SHP77 treated with DMSO at 0.1 percent for 48 hours (cell line): Measurements from ENCODE around the gene NMT2.

Experiments used
- DNase-seq: peaks from one replicate; lab custom pipeline; 2025; lab: John Stamatoyannopoulos, UW

NMT2 gene

GRCh38 chr10:15181576-15182156 lies 13.2 kb upstream of the NMT2 start:
- DNase-seq, result no peak

GRCh38 chr10:15180736-15181135 lies 12.2 kb upstream of the NMT2 start:
- DNase-seq, result no peak

DNA sequence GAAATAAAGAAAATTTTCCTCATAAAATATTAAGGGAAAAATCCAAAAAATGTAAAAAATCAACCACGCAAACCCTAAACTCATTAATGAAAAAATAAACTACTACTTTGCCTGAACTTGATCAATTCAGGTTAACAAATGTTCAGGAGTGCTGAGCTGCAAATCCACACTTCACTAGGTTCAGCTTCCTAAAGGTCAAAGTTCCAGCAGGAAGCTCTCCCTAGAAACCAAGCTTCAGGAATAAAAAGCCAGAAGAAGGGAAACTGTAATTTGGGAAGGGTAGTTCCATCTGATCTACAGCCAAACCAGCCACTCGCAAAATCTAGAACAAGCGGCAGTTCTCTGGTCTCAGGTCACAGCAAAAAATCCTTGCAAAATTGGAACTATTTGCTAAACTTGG lies 7.8 kb upstream of the NMT2 start:
- no peak for DNase-seq

DNA sequence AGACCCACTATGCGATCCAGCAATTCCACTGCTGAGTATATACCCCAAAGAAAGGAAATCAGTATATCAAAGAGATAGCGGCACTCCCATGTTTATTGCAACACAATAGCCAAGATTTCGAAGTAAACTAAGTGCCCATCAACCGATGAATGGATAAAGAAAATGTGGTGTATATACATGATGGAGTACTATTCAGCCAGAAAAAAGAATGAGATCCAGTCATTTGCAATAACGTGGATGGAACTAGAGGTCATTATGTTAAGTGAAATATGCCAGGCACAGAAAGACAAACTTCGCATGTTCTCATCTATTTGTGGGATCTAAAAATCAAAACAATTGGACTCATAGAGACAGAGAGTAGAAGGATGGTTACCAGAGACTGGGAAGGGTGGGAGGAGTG lies 7.1 kb upstream of the NMT2 start:
- DNase-seq, result no peak

DNA sequence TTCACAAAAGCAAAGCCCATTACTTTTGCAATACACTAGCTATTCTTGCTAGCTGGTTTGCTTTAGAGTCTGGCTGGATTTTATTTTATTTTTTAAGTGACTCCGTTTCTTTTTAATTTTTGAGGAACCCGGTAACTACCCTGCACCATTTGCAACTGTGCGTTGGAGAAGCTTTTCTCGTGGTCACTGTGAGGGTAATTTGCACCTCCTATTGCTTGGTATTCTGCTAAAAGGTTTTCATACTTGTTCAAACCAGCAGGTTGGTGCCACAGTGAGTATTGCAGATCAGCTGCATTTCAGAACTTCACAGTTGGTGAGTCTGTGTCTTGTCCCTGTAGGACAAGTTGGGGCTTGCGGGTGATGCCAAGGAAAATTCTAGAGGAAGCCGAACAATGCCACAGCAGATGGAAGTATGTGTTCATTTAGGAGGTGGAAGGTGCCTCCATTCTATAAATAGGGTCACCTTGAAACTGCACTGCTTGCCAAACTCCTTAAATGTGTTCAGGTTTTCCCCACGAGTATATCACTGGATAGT lies 3.9 kb upstream of the NMT2 start:
- no peak for DNase-seq

DNA sequence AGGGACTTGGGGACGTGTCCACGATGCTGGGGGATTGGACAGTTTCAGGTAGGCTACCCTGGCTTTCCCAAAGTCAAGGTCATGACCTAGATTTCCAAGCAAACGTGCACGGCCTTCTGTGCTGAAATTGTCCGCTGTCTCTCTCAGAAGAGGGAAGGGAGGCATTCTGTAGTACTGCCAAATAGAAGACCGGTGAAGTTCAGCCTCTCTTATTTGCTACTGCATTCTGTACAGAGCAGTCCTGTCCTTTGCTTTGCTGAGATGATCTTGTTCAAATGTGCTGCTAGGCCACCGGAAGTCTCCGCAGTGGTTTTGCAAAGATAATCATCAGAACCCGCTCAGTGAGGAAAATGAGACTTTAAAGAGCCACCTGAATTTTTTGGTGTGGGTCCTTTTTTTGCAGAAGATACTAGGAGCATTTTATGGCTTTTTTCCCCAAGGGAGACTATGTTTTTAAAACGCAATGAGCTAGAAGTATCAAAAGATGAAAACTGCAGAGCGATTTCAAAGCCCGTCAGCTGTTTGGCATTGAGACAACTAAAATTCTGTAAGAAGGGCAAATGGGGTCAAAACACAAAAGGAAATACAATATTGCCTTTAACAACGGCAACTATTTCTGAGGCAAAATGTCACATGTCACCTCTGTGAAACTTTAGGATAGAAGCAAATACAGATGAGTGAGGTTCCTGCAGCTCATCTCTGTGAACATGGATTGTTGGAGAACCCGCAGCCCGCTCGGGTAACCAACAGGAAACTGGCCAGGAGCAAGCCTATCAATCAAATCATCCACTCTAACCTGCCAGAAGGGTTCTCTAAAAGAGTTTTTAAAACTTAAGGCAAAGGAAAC lies 1.3 kb upstream of the NMT2 start:
- DNase-seq, result no peak

- DNase-seq, result no peak
Measured at GRCh38 chr10:15168786-15169554, 477 bp upstream of the NMT2 start.

GRCh38 chr10:15167411-15168290 lies 842 bp downstream of the NMT2 start:
- DNase-seq, result no peak

- DNase-seq, result no peak
Measured at GRCh38 chr10:15166325-15166724, 2.2 kb downstream of the NMT2 start.

DNA sequence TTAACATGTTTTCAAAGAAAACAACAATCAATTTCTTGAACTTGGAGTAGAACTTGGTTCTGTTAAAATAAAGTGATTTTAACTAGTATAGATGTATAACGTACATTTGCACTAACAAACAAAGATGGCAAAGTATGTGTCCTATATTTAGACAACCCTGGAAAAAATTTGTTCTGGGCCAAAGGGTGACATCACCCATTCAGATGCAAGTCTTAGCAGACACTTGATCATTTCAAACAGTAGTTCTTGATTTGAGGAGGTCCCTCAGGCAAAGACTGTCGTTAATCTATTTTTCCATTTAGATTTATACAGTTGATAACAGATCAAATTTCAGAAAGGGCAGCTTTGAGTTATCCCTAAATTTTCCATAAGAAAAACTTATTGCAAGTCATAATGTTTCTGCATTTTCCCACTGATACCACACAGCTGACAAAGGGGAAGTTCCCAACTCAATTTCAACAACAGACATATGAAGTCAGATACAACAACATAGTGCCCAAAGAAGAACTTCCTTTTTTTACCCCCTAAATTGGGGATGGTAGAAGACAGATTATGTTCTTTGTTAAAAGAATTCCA lies 5.2 kb downstream of the NMT2 start:
- no peak for DNase-seq

GRCh38 chr10:15158972-15159371 lies 9.5 kb downstream of the NMT2 start:
- no peak for DNase-seq

- no peak for DNase-seq
Measured at GRCh38 chr10:15158448-15158847, 10.0 kb downstream of the NMT2 start.

DNA sequence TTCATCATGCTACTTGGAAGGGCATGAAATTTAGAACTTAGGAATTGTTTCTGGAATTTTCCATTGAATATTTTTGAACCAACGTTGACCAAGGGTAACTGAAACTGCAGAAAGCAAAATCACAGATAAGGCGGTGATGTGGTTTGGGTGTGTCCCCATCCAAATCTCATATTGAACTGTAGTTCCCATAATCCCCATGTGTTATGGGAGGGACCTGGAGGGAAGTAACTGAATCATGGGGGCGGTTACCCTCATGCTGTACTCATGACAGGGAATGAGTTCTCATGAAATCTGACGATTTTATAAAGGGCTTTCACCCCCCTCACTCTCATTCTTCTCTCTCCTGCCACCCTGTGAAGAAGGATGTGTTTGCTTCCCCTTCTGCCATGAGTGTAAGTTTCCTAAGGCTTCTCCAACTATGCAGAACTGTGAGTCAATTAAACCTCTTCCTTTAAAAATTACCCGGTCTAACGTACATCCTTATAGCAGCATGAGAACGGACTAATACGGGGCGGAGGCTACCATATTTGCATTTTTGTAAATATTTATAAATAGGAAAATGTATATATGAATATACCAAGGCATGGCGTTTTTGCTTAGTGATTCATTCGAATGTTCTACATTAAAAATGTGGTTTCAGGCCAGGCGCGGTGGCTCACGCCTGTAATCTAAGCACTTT lies 12.4 kb downstream of the NMT2 start:
- DNase-seq, result no peak

- no peak for DNase-seq
Measured at GRCh38 chr10:15152556-15152955, 15.9 kb downstream of the NMT2 start.

DNA sequence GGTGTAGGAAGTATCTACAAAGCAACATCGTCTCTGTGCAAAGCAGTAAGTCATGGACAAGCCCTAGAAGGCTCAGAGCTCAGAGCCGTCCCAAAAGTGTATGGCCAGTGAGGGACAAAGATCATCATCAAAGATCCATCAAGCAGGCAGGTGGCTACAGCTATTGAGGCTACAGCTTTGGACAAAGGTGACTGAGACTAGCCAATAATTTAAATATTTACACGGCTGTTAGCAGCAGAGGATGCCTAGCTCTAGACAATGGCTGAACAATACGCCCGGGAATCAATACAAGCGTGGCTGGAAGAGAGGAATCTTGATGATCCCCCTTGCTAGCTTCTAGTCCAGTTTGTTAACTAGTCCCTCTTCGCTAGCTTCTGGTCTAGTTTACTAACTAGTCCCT lies 17.9 kb downstream of the NMT2 start:
- DNase-seq, result no peak

DNA sequence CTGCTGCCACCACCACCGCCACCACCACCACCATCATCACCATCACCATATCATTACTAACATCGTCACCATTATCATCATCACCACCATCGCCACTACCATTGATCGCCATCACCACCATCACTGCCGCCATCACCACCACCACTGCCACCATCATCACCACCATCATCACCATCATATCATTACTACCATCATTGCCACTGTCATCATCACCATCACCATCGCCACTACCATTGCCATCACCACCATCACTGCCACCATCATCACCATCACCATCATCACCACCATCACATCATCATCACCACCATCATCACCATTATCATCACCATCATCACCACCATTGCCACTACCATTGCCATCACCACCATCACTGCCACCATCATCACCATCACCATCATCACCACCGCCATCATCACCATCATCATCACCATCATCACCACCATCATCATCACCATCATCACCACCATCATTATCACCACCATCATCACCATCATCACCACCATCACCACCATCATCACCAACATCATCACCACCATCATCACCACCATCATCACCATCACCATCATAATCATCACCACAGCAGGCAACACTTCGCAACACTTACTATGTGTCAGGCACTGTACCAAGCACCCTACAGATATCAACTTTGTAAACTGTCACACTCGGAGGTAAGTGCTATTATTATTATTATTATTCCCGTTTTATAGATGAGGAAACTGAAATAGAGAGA lies 19.3 kb downstream of the NMT2 start:
- no peak for DNase-seq

GRCh38 chr10:15147594-15148392 lies 20.7 kb downstream of the NMT2 start:
- no peak for DNase-seq

DNA sequence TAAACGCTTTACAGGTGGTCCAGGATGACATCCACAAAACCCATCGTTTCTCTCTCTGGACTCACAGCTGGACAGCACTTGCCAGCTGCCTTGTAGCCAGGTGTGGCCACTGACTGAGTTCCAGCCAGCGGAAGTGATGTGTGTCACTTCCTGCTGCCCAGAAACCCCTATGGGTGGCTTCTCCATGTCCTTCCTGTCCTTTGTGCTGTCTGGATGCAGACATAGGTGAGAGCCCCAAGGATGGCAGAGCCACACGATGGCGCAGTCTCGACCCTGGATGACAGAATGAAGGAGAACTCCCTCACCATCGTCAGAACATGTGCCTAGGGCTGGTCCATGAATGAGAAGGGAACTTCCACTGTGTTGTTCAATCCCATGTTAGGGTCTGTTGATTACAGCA lies 22.1 kb downstream of the NMT2 start:
- DNase-seq, result no peak

DNA sequence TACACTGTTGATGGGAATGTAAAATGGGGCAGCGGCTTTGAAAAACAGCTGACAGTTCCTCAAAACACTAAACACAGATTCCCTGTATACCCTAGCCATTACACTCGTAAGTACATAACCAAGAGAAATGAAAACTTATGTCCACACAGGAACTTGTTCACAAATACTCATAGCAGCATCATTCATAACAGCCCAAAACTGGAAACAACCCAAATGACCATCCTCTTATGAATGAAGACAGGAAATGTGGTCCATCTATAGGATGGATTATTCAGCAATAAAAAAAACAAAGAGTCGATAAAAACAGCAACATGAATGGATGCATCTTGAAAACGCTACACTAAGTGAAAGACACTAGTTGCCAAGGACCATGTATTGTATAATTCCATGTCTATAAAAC lies 23.7 kb downstream of the NMT2 start:
- DNase-seq, result no peak
